Ishikawa (cell line): Measurements from ENCODE around the gene GAB2.

Source experiments
- CEBPB ChIP-seq: IDR thresholded peaks from 2 replicates; pipeline ENCODE4 v1.6.1; 2012
- CREB1 ChIP-seq: IDR thresholded peaks from 2 replicates; pipeline ENCODE4 v1.6.1; 2012; ENCODE audit warnings: low read depth
- EGR1 ChIP-seq: IDR thresholded peaks from 2 replicates; pipeline ENCODE4 v1.6.1; 2012
- EP300 ChIP-seq: IDR thresholded peaks from 2 replicates; pipeline ENCODE4 v1.6.1; 2012; ENCODE audit warnings: borderline replicate concordance
- MAX ChIP-seq: IDR thresholded peaks from 2 replicates; pipeline ENCODE4 v1.6.1; 2012
- RAD21 ChIP-seq: IDR thresholded peaks from 2 replicates; pipeline ENCODE4 v1.6.1; 2012; ENCODE audit warnings: low read depth
- REST ChIP-seq: IDR thresholded peaks from 2 replicates; pipeline ENCODE4 v1.6.1; 2012; ENCODE audit warnings: low read depth, mild to moderate bottlenecking
- TAF1 ChIP-seq: IDR thresholded peaks from 2 replicates; pipeline ENCODE4 v1.6.1; 2012; ENCODE audit warnings: low read depth, mild to moderate bottlenecking
- TCF12 ChIP-seq: IDR thresholded peaks from 2 replicates; pipeline ENCODE4 v1.6.1; 2012; ENCODE audit warnings: low read depth
- TEAD4 ChIP-seq: IDR thresholded peaks from 2 replicates; pipeline ENCODE4 v1.6.1; 2012
- USF1 ChIP-seq: IDR thresholded peaks from 2 replicates; pipeline ENCODE4 v1.6.1; 2012
- YY1 ChIP-seq: IDR thresholded peaks from 2 replicates; pipeline ENCODE4 v1.6.1; 2012; ENCODE audit warnings: low read depth
- ZBTB7A ChIP-seq: IDR thresholded peaks from 2 replicates; pipeline ENCODE4 v1.6.1; 2012; ENCODE audit warnings: low read depth

- TF ChIP-seq TEAD4: no peak
- no peak for TF ChIP-seq CEBPB
- TF ChIP-seq REST: no peak
- TF ChIP-seq EP300: no peak
- TF ChIP-seq TAF1: no peak
- no peak for TF ChIP-seq USF1
- TF ChIP-seq MAX: no peak
- no peak for TF ChIP-seq TCF12
- no peak for TF ChIP-seq RAD21
- no peak for TF ChIP-seq YY1
- no peak for TF ChIP-seq CREB1
- TF ChIP-seq EGR1: no peak
- no peak for TF ChIP-seq ZBTB7A
Observed at GRCh38 chr11:78380615-78381051, 37.0 kb downstream of the GAB2 start.
